Dedifferentiated amniotic fluid mesenchymal stem cell (primary cell): Measurements from ENCODE around the gene GRIN2A.

Experiments used
- DNase-seq: peaks from one replicate; pipeline ENCODE4 v3.0.0-alpha.2; 2016; ENCODE audit errors: extremely low spot score

GRIN2A gene

GRCh38 chr16:9859701-9860327 is 322.4 kb downstream of the GRIN2A start:
- DNase-seq = no peak

- peak; percentile 77 for DNase-seq
Observed at GRCh38 chr16:9854675-9855074, 327.6 kb downstream of the GRIN2A start.

- no peak for DNase-seq
Observed at GRCh38 chr16:9852003-9852402, 330.2 kb downstream of the GRIN2A start.

- no peak for DNase-seq
Observed at GRCh38 chr16:9850817-9851216, 331.4 kb downstream of the GRIN2A start.

- DNase-seq = no peak
Observed at GRCh38 chr16:9849697-9850245, 332.5 kb downstream of the GRIN2A start.

- no peak for DNase-seq
Observed at GRCh38 chr16:9847146-9847545, 335.1 kb downstream of the GRIN2A start.

GRCh38 chr16:9846362-9847099 is 335.7 kb downstream of the GRIN2A start:
- DNase-seq = no peak

- DNase-seq = peak; percentile 53
Observed at GRCh38 chr16:9845661-9846361, 336.4 kb downstream of the GRIN2A start.

- DNase-seq = no peak
Observed at GRCh38 chr16:9844361-9844760, 337.9 kb downstream of the GRIN2A start.

GRCh38 chr16:9843424-9844018 is 338.7 kb downstream of the GRIN2A start:
- no peak for DNase-seq

- DNase-seq = no peak
Observed at GRCh38 chr16:9840761-9841665, 341.2 kb downstream of the GRIN2A start.

GRCh38 chr16:9837481-9837880 is 344.7 kb downstream of the GRIN2A start:
- DNase-seq = no peak

- DNase-seq = no peak
Observed at GRCh38 chr16:9836118-9836736, 346.0 kb downstream of the GRIN2A start.

GRCh38 chr16:9827062-9827752 is 355.0 kb downstream of the GRIN2A start:
- no peak for DNase-seq

GRCh38 chr16:9826656-9827055 is 355.6 kb downstream of the GRIN2A start:
- DNase-seq = no peak

- no peak for DNase-seq
Observed at GRCh38 chr16:9824200-9825068, 357.8 kb downstream of the GRIN2A start.

GRCh38 chr16:9823510-9823909 is 358.7 kb downstream of the GRIN2A start:
- no peak for DNase-seq

- no peak for DNase-seq
Observed at GRCh38 chr16:9821970-9822369, 360.3 kb downstream of the GRIN2A start.

GRCh38 chr16:9821331-9821730 is 360.9 kb downstream of the GRIN2A start:
- no peak for DNase-seq
